ENCODE data around the gene MT1B. TPM values are rescaled to one million over a fixed set of nuclear protein-coding genes. Genes with fewer than 3 reads are reported as not detected.

Gene MT1B
- total RNA-seq, 1 experiment from 2014 or later: not detected

- no peak for ATAC-seq
- H3K4me2 ChIP-seq (ENCODE audit: low read length): no peak overlapping the region
- no peak overlapping the region for H3K4me3 ChIP-seq (replicated peaks in 1 of 2; ENCODE audit: low read depth in 1 of 2, low read length in 2 of 2)
- DNase-seq (ENCODE audit: low read depth, low spot score): no peak
- no TSS peak for BruUV-seq (replicated peaks)
- ChIA-PET POLR2A (no interaction called here), CTCF (no interaction called here), RAD21 (ENCODE audit: low non-redundant PET in 1 of 2, low total read pairs in 2 of 2, uncharacterized antibody in 2 of 2, unreplicated experiment in 2 of 2) (no interaction called here)
- H3K27me3 ChIP-seq (ENCODE audit: insufficient read depth, low read length): no peaks in the 10 kb centered on the region
- no peak overlapping the region for H3K27ac ChIP-seq (ENCODE audit: low read depth, low read length)
- H4K20me1 ChIP-seq (ENCODE audit: insufficient read depth): no peaks in the 10 kb centered on the region
- H3K4me1 ChIP-seq (ENCODE audit: control insufficient read depth in 1 of 2, insufficient read depth in 2 of 2, low read length in 2 of 2): peaks cover 7 to 26% of the 10 kb centered on the region in 2 experiments
- H3K79me2 ChIP-seq (ENCODE audit: insufficient read depth, low read length): peaks cover 1% of the 10 kb centered on the region; the same call in 1 of the 2 replicates
- TF ChIP-seq EZH2 (IDR thresholded peaks at IDR 0.05) (no peak), SP1 (IDR thresholded peaks at IDR 0.05; ENCODE audit: low read depth) (no peak), CBX3 (IDR thresholded peaks at IDR 0.05; ENCODE audit: low read depth) (no peak), SIN3A (IDR thresholded peaks at IDR 0.05; ENCODE audit: low read depth) (no peak), CTCF (IDR thresholded peaks at IDR 0.05 in 2 of 3, conservative IDR thresholded peaks at IDR 0.05 in 1 of 3; ENCODE audit: borderline replicate concordance in 1 of 3, insufficient read depth in 1 of 3, low read depth in 2 of 3, low read length in 2 of 3) (no peak), ZNF274 (IDR thresholded peaks at IDR 0.05; ENCODE audit: low read depth, low read length) (no peak), FOSL1 (IDR thresholded peaks at IDR 0.05; ENCODE audit: low read depth) (no peak), ZFX (IDR thresholded peaks at IDR 0.05) (no peak), TCF7L2 (IDR thresholded peaks at IDR 0.05; ENCODE audit: borderline replicate concordance, extremely low read depth, insufficient read depth, insufficient read length) (no peak), POLR2A (IDR thresholded peaks at IDR 0.05; ENCODE audit: borderline replicate concordance, extremely low read depth, insufficient read depth, insufficient read length) (no peak), JUND (IDR thresholded peaks at IDR 0.05) (no peak), ZBTB33 (IDR thresholded peaks at IDR 0.05; ENCODE audit: extremely low read depth, insufficient replicate concordance, low read length) (no peak)
- TF ChIP-seq, protein P1, sequence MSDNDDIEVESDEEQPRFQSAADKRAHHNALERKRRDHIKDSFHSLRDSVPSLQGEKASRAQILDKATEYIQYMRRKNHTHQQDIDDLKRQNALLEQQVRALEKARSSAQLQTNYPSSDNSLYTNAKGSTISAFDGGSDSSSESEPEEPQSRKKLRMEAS (IDR thresholded peaks at IDR 0.05): no peak
- intact Hi-C loops (cut with micrococcal nuclease): no loop called here
- no peak overlapping the region for H3K9ac ChIP-seq (ENCODE audit: low read length)
- H3K36me3 ChIP-seq (ENCODE audit: control insufficient read depth in 1 of 2, insufficient read depth in 2 of 2, low read length in 2 of 2): no peaks in the 10 kb centered on the region
- H3K9me2 ChIP-seq (ENCODE audit: insufficient read depth): no peaks in the 10 kb centered on the region
- H3K9me3 ChIP-seq (ENCODE audit: control insufficient read depth in 1 of 2, insufficient read depth in 1 of 2, low read depth in 1 of 2, low read length in 2 of 2): no peaks in the 10 kb centered on the region
- H2AFZ ChIP-seq (ENCODE audit: low read depth, low read length, poor library complexity, severe bottlenecking): no peak overlapping the region
Observed at GRCh38 chr16:56631832-56632155, 19.9 kb upstream of the MT1B start.
